HEK293T (cell line): ENCODE results near the gene MTMR6.

Source experiments
- CTCF ChIA-PET: fragments of 350-600 bp; formaldehyde crosslinking; extraction: SDS; loops from one replicate; lab custom pipeline; 2021; ENCODE audit warnings: antibody characterized with exemption, inconsistent platforms; lab: Yijun Ruan, JAX
- POLR2A ChIA-PET: fragments of 350-600 bp; formaldehyde crosslinking; extraction: SDS; loops from one replicate; lab custom pipeline; 2020; ENCODE audit warnings: antibody characterized with exemption, inconsistent platforms; lab: Yijun Ruan, JAX
- DNase-seq: peaks from one replicate; pipeline ENCODE4 v3.0.0; 2012; ENCODE audit warnings: mixed read lengths; ENCODE audit errors: extremely low spot score
- ARNT ChIP-seq: fragments of 450-650 bp; IDR thresholded peaks from 2 replicates; pipeline ENCODE4 v1.6.1; 2017; ENCODE audit warnings: mild to moderate bottlenecking
- BHLHE40 ChIP-seq: fragments of 450-650 bp; IDR thresholded peaks from 2 replicates; pipeline ENCODE4 v1.6.1; 2016; ENCODE audit warnings: mild to moderate bottlenecking, moderate library complexity, borderline replicate concordance
- CTBP1 ChIP-seq: fragments of 450-650 bp; IDR thresholded peaks from 2 replicates; pipeline ENCODE4 v1.6.1; 2016; ENCODE audit warnings: borderline replicate concordance
- ELF4 ChIP-seq: fragments of 450-650 bp; IDR thresholded peaks from 2 replicates; pipeline ENCODE4 v1.6.1; 2017; ENCODE audit warnings: antibody characterized with exemption
- FOXA1 ChIP-seq: fragments of 450-650 bp; IDR thresholded peaks from 2 replicates; pipeline ENCODE4 v1.6.1; 2016; ENCODE audit warnings: mild to moderate bottlenecking
- FOXK2 ChIP-seq: fragments of 450-650 bp; IDR thresholded peaks from 2 replicates; pipeline ENCODE4 v1.6.1; 2016; ENCODE audit warnings: mild to moderate bottlenecking
- FOXM1 ChIP-seq: fragments of 450-650 bp; IDR thresholded peaks from 2 replicates; pipeline ENCODE4 v1.6.1; 2017; ENCODE audit warnings: mild to moderate bottlenecking, borderline replicate concordance
- HDGF ChIP-seq: fragments of 450-650 bp; IDR thresholded peaks from 2 replicates; pipeline ENCODE4 v1.6.1; 2017; ENCODE audit warnings: antibody characterized with exemption, borderline replicate concordance
- L3MBTL2 ChIP-seq: fragments of 450-650 bp; conservative IDR thresholded peaks from 2 replicates; pipeline ENCODE4 v1.6.1; 2016; ENCODE audit warnings: mild to moderate bottlenecking
- LEF1 ChIP-seq: fragments of 450-650 bp; IDR thresholded peaks from 2 replicates; pipeline ENCODE4 v1.6.1; 2017; ENCODE audit warnings: mild to moderate bottlenecking, borderline replicate concordance
- NFRKB ChIP-seq: fragments of 450-650 bp; IDR thresholded peaks from 2 replicates; pipeline ENCODE4 v1.6.1; 2016; ENCODE audit warnings: mild to moderate bottlenecking, moderate library complexity
- SP1 ChIP-seq: fragments of 450-650 bp; IDR thresholded peaks from 2 replicates; pipeline ENCODE4 v1.6.1; 2017
- SUZ12 ChIP-seq: fragments of 450-650 bp; IDR thresholded peaks from 2 replicates; pipeline ENCODE4 v1.6.1; 2016; ENCODE audit warnings: mild to moderate bottlenecking
- TARDBP ChIP-seq: fragments of 450-650 bp; IDR thresholded peaks from 2 replicates; pipeline ENCODE4 v1.6.1; 2016
- ZNF384 ChIP-seq: fragments of 450-650 bp; IDR thresholded peaks from 2 replicates; pipeline ENCODE4 v1.6.1; 2016
- TF ChIP-seq, protein P1 (sequence below): fragments of 450-650 bp; IDR thresholded peaks from 2 replicates; pipeline ENCODE4 v1.6.1; 2016

The MTMR6 gene

DNA sequence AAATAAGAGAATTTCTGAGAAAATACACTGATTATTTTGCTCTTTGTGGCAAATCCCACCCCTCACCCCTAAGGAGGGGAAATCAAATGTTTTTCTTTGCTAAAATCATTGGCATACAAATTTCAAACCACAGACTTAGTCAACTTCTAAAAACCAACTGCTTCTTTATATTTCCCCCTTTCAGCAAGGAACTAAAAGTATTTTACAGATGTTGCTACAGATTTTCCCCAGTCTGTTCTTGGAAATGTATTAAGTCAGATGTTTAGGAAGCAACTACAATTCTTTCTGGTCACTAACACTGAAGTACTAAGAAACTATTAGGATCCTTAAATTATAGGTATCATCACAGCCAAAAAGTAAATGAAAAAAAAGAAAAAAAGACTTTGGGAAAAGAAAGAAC lies 6.9 kb downstream of the MTMR6 start:
- CTCF ChIA-PET, result interaction anchor here (0.6 kb wide), 1 partner anchor 210 kb away, joined by 5 read pairs; no protein-coding TSS in a partner anchor
- no peak for TF ChIP-seq NFRKB
- TF ChIP-seq ARNT, result no peak
- TF ChIP-seq SP1, result no peak
- no peak for TF ChIP-seq ZNF384
- TF ChIP-seq FOXM1, result no peak
- no peak for TF ChIP-seq TARDBP
- TF ChIP-seq FOXK2, result no peak
- POLR2A ChIA-PET, result no interaction called here
- no peak for DNase-seq

DNA sequence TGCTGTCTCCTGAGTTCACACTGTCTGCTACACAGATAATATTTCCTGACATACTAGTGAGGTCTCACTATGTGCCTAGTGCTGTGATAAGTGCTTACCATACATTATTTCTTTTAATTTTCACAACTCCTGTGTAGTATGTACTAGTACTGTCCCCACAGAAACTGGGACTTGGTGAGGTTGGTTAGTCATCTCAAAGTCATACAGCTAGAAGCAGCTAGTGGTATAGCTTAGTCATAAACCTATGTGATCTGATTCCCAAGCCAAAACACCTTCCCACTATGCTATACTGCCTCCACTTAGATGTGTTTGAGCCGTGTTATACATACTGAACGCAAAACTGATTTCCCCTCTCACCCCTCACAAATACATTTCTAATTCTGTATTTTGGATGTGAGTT lies 10.5 kb downstream of the MTMR6 start:
- DNase-seq, result no peak
- ChIA-PET POLR2A (no interaction called here), CTCF (no interaction called here)
- TF ChIP-seq BHLHE40 (no peak), ARNT (no peak), FOXM1 (no peak), HDGF (no peak), FOXA1 (no peak), TARDBP (no peak), ELF4 (no peak)
- TF ChIP-seq, protein P1, sequence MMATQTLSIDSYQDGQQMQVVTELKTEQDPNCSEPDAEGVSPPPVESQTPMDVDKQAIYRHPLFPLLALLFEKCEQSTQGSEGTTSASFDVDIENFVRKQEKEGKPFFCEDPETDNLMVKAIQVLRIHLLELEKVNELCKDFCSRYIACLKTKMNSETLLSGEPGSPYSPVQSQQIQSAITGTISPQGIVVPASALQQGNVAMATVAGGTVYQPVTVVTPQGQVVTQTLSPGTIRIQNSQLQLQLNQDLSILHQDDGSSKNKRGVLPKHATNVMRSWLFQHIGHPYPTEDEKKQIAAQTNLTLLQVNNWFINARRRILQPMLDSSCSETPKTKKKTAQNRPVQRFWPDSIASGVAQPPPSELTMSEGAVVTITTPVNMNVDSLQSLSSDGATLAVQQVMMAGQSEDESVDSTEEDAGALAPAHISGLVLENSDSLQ, result no peak

DNA sequence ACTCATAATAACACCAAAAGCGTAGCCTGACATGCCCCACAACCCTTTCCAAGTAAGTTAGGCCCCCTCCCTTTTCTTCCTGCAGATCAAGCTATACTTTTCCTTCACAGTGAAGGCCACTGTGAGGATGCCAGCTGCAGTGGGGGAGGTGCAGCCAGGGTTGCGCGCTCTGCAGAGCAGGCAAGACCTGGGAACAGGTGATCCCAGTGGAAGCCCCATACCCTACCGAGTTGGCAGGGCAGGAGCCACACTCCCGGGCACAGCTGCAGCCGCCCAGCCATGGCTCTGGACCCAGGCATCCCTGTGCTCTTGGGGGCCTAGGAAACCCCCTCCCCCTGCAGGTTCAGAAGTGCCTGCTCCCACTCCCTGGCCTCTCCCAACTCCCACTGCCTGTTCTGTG lies 18.7 kb downstream of the MTMR6 start:
- no peak for DNase-seq
- TF ChIP-seq FOXM1, result no peak
- no peak for TF ChIP-seq ARNT
- TF ChIP-seq BHLHE40, result no peak
- TF ChIP-seq HDGF, result no peak
- TF ChIP-seq FOXA1, result no peak
- TF ChIP-seq CTBP1, result no peak
- no peak for TF ChIP-seq SUZ12
- TF ChIP-seq, protein P1, result no peak
- no peak for TF ChIP-seq SP1
- no peak for TF ChIP-seq FOXK2
- TF ChIP-seq ZNF384, result no peak
- TF ChIP-seq NFRKB, result no peak
- no peak for TF ChIP-seq L3MBTL2
- TF ChIP-seq LEF1, result no peak
- no peak for TF ChIP-seq TARDBP
- no peak for TF ChIP-seq ELF4
- ChIA-PET POLR2A (no interaction called here), CTCF (no interaction called here)

DNA sequence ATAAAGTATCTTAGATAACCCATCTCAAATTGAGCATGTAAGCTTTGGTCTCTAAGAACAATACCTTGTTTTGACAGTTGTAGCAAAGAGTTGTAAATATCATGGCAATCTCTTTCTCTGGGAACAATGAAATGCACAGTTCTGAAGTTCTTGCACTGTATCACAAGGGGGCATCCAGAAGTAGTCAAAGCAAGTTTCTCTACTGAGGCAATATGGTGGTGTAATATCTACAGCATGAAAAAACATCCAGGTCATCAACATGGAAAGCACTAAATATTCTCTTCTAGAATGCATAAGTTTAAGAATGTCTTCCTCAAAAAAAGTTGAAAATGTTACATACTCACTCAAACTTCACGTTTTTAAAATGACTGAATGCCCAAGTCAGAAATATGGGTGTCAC lies 19.6 kb downstream of the MTMR6 start:
- DNase-seq, result no peak
- POLR2A ChIA-PET, result no interaction called here
- CTCF ChIA-PET, result interaction anchor here (1.2 kb wide), 1 partner anchor 16 kb away, joined by 5 read pairs; no protein-coding TSS in a partner anchor
- TF ChIP-seq HDGF (no peak), FOXM1 (no peak), ZNF384 (no peak), ARNT (no peak), NFRKB (no peak), ELF4 (no peak), L3MBTL2 (no peak), BHLHE40 (no peak), SP1 (no peak), SUZ12 (no peak), TARDBP (no peak), FOXK2 (no peak), CTBP1 (no peak), FOXA1 (no peak)
- TF ChIP-seq, protein P1, result no peak

DNA sequence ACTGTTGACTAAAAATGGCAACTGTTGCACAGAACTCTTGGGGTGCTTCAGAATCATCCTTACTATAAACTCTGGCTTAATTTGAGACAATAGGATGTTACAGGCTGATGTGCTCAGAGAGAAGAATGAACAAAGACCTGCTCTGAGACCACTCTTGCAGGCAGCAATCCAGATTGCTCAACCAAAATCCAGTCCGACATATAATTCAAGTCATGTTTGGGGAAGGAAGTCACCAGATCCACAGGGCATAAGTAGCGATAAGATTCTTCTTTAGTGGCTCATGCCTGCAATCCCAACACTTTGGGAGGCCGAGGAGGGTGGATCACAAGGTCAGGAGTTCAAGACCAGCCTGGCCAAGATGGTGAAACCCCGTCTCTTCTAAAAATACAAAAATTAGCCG lies 20.6 kb downstream of the MTMR6 start:
- CTCF ChIA-PET, result interaction anchor here (1.2 kb wide), 1 partner anchor 17 kb away, joined by 5 read pairs; no protein-coding TSS in a partner anchor
- POLR2A ChIA-PET, result no interaction called here
- TF ChIP-seq ARNT, result no peak
- TF ChIP-seq BHLHE40, result no peak
- TF ChIP-seq TARDBP, result no peak
- TF ChIP-seq, protein P1, result no peak
- no peak for TF ChIP-seq L3MBTL2
- TF ChIP-seq ELF4, result no peak
- no peak for TF ChIP-seq CTBP1
- no peak for TF ChIP-seq FOXA1
- no peak for TF ChIP-seq HDGF
- TF ChIP-seq NFRKB, result no peak
- no peak for TF ChIP-seq FOXM1
- TF ChIP-seq ZNF384, result no peak
- no peak for TF ChIP-seq FOXK2
- no peak for TF ChIP-seq SP1
- TF ChIP-seq SUZ12, result no peak
- no peak for TF ChIP-seq LEF1
- no peak for DNase-seq

DNA sequence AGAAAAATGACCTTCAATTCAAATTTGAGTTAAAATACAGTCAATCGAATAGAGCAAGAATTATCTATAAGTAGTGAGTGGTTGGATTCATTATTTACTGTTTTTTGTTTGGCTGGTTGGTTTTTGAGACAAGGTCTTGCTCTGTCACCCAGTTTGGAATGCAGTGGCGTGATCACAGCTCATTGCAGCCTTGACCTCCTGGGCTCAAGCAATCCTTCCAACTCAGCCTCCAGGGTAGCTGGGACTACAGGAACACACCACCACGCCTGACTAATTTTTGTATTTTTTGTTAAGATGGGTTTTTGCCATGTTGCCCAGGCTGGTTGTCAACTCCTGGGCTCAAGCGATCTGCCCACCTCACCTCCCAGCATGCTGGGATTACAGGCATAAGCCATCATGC lies 25.0 kb downstream of the MTMR6 start:
- POLR2A ChIA-PET, result no interaction called here
- DNase-seq, result no peak
- TF ChIP-seq TARDBP, result no peak
- no peak for TF ChIP-seq BHLHE40
- TF ChIP-seq, protein P1, result no peak
- no peak for TF ChIP-seq ZNF384
- no peak for TF ChIP-seq CTBP1
- no peak for TF ChIP-seq NFRKB
- TF ChIP-seq ARNT, result no peak
- TF ChIP-seq ELF4, result no peak
- no peak for TF ChIP-seq L3MBTL2
- TF ChIP-seq FOXM1, result no peak
- TF ChIP-seq SP1, result no peak
- TF ChIP-seq LEF1, result no peak
- no peak for TF ChIP-seq SUZ12
- no peak for TF ChIP-seq HDGF
- no peak for TF ChIP-seq FOXK2
- CTCF ChIA-PET, result no interaction called here
